ENCODE results near the gene RDH16.

RDH16 gene, protein sequence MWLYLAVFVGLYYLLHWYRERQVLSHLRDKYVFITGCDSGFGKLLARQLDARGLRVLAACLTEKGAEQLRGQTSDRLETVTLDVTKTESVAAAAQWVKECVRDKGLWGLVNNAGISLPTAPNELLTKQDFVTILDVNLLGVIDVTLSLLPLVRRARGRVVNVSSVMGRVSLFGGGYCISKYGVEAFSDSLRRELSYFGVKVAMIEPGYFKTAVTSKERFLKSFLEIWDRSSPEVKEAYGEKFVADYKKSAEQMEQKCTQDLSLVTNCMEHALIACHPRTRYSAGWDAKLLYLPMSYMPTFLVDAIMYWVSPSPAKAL

DNA sequence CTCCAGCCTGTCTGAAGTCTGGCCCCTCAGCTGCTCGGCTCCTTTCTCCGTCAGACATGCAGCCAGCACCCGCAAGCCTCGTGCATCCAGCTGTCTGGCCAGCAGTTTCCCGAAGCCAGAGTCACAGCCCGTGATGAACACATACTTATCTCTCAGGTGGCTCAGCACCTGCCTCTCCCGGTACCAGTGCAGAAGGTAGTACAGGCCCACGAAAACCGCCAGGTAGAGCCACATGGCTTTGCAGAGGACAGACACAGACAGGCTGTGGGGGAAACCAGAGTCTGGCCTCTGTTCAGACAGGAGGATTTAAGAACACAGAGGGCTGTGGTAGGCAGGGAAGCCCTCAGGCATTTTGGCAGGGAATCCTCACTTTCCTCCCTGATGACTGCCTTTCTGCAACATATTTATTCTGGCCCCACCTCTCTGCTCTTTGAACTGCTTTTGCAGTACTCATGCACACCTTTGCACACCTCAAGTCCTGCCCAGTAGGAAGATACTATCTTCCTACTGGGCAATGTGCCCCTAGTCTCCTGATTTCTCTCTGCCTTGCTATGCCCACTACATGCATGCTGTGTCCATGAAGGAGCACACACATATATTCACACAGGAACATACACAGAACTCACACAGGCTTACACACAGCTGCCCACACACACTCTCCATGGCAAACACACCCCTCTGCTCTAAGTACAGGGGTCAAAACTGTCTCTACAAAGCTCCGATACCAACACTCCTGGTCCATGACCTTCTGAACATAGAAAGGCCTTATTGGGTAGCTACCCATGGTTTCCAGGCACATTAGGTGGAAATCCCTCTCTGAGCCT, at the start of gene RDH16:
RDH16 (minus strand) TSS at position 380 of the 824 bp plus-strand sequence; CDS start at position 234, 146 bp downstream.
- no peak for DNase-seq (ENCODE audit: low spot score)

DNA sequence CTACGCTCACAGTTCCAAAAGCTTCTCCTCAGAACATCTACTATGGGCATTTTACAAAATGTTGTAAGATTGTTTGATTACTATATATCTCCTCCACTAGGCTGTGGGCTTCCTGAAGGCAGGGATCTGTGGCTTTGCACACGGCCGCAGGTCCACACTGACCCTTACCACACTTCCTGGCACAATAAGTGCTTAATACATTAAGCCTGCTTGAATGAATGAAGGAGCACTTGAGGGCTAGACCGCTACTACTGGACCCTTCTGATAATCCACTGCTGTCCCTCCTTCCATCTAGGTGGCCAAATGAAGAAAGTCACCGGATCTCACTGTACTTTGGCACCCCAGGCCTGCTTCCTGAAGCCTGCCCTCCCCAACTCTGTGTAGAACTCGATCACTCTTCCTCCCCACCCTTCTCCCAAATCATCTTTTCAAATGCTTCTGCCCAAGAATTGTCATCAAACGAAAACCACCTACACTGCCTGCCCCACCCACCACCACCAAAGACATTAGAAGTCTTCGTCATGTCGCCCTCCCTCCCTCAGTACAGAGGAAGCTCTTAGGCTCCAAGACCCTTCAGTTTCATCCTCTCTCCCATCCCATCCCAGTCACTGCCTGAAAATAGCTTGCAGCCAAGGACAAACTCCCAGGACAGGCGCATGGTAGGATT, 49.5 kb upstream of the RDH16 start:
- DNase-seq (ENCODE audit: low spot score): no peak

DNA sequence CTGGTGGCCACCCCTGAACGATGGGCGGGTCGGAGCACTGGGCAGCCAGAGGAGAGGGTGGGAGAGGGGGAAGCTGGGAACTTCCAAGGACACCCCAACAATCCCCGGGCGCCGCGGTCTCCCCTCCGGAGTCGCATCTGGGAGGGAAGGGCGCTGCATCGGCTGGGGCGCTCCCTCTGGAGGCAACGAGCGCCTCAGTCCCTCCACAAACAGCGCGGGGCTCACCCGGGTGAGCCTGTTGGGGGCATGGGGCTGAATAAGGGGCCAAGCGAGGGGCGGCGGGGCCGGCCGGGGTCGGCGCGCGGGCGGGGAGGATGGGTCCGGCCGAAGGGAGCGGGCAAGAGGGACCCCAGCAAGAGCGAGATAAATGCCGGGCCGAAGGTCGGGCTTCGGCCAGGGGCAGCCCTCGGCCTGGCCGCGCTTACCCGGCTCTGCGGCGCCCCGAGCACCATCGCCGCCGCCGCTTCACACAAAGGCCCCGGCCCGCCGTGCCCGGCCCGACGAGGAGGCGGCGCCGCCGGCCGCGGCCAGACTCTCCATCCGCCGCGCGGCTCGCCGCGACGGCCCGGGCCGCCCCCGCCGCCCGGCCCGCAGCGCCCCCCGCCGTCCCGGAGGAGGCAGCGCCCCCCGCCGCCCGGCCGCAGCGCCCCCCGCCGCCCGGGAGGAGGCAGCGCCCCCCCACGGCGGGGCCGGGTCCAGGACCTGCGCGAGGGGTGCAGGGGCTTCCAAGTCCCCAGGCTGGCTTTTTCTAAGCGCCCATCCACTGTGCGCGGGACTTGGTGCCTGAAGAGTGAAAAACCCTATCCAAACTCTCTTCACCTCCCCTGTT, 48.8 kb upstream of the RDH16 start, which contains the start of gene ZBTB39:
ZBTB39 (minus strand) TSS at position 567 of the 829 bp plus-strand sequence. CDS start 1,629 bp downstream, outside the sequence.
- DNase-seq (ENCODE audit: low spot score): peak; percentile 46

DNA sequence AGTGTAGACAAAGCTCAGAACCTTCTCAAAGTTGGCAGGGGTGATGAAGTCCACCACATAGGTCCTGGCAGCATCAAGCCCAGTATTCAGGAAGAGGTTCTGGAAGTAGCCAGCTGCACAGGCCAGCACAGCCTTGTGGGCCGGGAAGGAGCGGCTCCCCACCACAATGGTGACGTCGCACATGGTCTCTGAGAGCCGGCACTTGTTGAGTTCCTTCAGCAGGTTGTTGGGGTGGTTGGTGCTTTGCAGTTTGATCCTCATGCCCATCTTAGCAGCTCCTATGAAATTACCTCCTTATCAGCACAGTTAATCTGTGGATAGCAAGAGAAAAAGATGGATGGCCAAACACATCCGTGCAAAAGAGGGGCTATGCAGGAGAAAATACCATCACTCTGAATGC, 47.2 kb upstream of the RDH16 start:
- DNase-seq (ENCODE audit: low spot score): no peak

DNA sequence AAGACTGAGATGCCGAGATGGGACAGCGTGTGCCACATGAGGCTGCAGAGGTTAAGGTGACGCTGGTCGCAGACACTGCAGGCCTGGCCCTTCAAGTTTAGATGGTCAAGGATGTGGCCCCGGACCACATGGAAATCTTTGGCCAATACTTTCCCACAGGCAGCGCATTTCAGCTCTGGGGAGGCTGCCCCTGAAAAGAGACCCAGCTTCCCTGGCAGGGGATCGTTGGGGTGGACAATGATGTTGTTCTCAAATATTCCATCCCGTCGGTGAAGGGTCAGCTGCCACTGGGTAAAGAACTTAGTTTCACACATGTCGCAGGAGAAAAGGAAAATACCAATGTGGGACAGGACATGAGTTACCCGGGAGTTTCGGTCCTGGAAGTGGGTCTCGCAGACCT, 46.0 kb upstream of the RDH16 start:
- DNase-seq (ENCODE audit: low spot score): no peak

DNA sequence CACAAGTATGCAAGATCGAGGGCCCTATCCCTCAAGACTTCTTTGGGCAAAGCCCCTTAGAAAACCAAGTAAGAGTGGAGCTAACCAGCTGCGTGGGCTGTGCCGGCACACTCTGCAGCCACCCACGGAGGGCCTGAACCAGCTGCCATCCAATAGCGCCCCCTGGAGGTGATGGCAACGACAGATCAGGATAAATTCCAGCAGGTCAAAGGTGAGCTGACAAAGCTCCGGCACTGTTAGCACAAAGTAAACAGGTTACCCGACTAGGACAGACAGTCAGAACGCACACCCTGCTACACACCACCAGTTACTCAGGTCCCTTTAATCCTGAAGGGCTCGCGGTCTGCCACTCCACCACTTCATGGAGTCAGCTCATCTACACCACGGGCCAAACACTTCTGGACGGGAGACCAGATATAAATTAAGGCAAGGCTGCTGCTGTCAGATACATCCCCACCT, 44.1 kb upstream of the RDH16 start:
- DNase-seq (ENCODE audit: low spot score): peak; percentile 72

DNA sequence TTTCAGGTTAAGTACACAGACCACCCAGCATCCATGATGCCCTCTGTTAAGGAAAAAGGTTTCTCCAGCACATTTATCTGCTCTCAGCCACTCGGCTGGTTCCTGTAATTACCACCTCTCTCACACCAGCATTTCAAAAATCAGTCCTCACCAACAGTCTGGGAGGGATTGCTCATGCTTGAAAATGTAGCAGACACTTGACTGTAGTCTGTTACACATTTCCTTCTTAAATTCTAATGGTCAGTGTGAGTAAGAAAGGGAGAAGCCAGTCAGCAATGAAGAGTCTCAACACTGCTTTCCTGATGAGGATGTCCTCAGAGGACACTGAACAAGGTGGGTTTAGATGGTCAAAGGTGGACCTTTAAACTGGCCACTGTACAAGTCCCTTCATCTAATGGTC, 43.0 kb upstream of the RDH16 start:
- DNase-seq (ENCODE audit: low spot score): peak; percentile 61

DNA sequence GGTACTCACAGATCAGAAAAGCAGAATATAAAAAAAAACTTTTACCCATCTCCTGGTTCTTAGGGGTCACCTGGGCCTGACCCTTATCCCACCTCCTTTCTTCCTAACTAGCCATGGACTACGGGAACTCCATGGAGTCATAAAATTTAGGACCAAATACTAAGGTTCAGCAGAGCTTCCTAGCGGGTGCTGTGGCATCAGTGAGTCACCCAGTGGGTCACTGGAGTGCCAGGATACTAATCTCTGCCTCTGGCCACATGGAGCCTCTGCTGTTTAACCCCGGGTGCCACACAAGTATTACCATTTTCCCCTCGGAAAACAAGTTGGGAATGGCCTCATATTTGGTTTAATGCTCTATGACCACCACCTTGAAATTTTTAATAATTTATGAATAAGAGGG, 42.0 kb upstream of the RDH16 start:
- no peak for DNase-seq (ENCODE audit: low spot score)

DNA sequence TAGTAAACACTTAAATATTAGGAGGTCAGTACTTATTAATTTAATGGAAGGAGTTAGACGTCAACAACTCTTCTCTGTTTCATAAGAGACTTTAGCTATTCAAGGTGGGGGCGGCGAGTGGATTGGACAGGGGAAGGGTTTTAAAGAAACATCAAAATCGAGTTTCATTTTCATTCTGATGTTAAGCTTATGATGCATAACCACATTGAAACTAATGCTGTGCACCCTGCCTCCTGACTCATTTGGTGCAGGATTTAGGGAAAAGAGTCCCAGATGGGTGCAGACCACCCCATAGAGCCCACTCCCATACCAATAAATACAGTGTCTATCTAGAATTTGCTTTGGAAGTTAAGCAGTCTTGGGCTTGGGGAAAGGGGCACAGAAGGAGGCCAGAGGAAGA, 41.6 kb upstream of the RDH16 start:
- DNase-seq (ENCODE audit: low spot score): no peak

DNA sequence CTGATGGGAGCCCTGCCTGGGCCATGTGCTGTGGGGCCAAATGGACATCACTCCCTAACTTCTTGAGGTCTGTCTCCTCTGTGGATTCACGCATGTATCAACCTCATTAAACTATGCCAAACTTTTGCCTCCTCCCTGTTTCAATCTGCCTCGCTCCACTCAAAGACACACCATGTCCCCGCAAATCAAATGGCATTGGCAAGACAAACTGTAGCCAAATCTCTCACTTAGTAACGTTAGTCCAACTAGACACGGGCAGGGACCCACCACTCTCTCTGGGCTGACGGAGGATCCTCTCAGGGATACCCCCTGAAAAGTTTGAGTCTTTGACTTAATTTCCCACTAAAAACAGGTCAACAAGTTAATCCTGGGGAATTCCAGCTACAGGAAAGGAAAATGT, 40.9 kb upstream of the RDH16 start:
- DNase-seq (ENCODE audit: low spot score): no peak

DNA sequence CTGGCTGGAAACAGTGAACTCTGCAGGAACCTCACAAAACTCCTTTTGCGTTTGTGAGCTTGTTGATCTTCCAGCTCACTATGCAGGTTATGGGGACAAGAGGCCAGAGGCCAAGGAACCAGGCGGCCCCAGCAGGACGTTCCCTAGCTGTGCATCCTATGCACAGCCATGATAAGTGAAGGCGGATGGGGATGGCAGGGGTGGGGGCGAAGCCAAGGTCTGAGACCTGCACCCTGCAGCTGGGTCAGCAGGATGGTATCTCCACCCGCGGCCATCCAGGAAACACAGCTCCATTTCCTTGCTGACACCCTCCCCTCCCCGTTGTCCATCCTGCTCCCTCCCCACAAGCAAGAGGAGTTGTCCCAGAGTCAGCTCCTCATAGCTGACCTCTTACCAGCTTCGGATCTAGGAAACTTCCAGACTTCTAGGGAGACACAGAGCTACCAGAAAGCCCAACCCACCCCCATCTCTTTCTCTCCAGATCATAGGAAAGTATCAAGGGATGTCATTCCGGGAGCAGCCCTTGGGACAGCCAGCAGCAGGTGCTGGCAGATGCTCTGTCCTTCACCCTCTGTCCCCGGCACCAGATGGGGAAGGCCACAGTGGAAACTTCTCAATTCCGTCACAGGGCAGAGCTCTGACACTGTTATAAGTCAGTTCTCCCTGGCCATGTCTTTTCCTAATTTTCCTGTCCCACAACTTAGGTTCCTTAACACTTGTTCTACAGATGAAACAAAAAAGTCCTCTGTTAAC, 39.6 kb upstream of the RDH16 start:
- no peak for DNase-seq (ENCODE audit: low spot score)

DNA sequence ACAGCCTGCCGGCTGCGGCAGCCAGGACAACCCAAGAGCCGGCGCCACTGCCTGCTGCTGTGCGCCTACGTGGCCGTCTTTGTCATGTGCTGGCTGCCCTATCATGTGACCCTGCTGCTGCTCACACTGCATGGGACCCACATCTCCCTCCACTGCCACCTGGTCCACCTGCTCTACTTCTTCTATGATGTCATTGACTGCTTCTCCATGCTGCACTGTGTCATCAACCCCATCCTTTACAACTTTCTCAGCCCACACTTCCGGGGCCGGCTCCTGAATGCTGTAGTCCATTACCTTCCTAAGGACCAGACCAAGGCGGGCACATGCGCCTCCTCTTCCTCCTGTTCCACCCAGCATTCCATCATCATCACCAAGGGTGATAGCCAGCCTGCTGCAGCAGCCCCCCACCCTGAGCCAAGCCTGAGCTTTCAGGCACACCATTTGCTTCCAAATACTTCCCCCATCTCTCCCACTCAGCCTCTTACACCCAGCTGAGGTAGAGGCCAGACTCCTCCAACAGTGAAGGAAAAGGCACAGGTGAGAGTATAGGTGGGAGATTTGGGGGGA, 38.6 kb upstream of the RDH16 start:
- no peak for DNase-seq (ENCODE audit: low spot score)

DNA sequence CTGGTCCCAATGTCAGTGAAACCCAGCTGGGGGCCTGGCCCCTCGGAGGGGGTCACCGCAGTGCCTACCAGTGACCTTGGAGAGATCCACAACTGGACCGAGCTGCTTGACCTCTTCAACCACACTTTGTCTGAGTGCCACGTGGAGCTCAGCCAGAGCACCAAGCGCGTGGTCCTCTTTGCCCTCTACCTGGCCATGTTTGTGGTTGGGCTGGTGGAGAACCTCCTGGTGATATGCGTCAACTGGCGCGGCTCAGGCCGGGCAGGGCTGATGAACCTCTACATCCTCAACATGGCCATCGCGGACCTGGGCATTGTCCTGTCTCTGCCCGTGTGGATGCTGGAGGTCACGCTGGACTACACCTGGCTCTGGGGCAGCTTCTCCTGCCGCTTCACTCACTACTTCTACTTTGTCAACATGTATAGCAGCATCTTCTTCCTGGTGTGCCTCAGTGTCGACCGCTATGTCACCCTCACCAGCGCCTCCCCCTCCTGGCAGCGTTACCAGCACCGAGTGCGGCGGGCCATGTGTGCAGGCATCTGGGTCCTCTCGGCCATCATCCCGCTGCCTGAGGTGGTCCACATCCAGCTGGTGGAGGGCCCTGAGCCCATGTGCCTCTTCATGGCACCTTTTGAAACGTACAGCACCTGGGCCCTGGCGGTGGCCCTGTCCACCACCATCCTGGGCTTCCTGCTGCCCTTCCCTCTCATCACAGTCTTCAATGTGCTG, 38.0 kb upstream of the RDH16 start:
- no peak for DNase-seq (ENCODE audit: low spot score)

DNA sequence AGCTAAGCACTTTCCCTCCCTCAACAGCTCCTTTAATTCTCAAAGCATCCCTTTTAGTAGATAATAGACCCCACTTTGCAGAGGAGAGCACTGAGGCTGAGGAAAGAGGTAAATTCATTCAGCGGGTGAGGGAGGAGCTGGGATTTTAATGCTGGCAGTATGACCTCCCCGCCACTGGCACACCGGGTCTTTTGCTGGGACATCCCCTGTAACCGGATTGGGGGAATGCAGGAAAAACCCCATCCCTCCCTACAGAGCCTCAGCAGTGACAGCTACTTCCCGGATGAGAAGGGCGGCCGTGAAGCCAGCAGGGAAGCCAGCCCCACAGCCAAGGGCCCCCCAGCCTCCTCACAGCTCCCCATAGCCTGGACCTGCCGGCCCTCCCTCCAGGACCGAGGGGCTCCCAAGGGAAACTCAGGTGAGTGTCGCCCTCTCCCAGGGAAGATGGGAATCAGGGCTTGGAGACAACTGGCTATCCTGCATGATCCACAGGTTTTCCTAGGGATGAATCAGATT, 36.9 kb upstream of the RDH16 start:
- no peak for DNase-seq (ENCODE audit: low spot score)

DNA sequence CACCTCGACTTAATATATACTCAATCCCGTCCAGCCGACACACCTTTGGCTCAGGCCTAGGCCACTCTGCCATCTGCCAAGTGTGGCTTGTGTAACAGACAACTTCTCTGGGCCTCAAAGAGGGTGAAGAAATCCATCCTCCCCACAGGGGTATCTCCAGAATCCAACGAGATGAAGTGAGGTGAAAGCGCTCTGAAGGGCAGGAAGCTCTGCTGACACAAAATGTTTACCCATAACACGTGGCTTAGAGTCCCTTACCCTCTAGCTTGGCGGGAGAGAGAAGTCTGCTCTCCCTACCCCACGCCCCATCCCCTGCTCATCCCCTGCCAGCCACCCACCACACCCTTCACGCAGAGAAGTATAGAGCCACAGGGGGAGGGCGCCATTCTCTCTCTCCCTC, 35.9 kb upstream of the RDH16 start:
- DNase-seq (ENCODE audit: low spot score): no peak

DNA sequence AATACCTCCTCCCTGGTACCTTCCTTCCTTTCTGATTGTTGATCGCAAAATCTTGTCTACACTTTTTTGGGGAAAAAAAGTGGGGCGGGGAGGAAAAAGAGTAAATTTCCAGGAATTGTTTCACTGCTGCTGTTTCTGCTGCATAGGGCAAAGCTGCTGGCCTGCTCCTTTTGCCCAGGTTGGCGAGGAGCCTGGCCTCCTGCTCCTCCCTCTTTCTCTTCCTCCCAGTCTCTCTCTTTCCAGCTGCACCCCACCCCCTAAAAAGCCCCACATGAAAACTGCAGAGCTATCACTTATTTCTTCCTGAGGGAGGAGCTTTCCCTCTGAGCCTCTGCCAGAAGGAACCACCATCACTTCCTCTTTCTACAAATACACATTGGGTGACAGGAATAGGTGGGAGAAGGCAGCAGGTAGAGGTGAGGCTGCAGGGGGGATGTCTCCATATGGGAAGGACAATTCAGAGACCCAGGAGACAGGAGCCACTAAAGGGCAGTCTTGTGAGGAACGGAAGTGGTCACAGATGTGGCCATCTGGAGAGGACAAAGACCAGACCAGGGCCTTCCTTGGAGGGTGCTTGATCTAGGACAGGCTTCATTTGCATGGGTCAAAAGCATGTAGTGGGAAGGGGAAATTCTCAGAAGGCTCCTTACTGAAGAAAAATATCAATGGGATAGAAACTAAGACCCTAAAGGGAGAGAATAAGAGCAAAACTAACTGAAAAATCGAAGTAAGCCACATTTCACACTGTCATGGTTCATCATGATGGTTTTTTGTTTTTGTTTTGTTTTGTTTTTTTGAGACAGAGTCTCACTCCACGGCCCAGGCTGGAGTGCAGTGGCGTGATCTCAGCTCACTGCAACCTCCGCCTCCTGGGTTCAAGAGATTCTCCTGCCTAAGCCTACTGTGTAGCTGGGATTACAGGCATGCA, 34.2 kb upstream of the RDH16 start:
- DNase-seq (ENCODE audit: low spot score): no peak

DNA sequence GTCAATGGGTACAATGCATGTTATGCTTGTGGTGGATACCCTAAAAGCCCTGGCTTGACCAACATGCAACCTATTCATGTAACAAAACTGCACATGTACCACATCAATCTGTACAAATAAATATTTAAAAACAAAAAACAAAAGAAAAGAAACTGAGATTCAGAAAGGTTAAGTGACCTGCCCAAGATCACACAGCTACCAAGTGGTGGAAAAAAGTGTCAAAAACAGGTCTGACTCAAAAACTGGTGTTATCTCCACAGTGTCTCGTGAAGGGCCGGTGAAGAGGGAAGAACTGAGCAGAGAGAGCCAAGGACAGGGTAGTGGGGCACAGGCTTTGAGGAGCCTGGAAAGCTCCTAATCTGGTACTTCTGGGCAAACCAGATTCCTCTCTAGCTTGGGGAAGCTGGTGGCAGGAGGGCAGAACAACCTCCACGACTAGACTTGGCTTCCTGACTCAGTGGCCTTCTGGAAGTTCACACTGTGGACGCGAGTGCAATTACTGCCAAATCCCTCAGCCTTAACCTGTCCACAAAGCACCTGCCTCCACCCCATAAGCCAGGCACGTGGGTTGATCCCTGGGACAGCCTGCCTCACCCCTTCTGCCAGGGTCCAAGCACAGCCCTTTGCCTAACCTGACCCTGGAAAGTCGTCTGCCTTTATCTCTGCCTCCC, 33.4 kb upstream of the RDH16 start:
- no peak for DNase-seq (ENCODE audit: low spot score)
